BE2C (cell line): ENCODE measurements around the gene PITPNC1.

Source experiments
- DNase-seq: peaks from one replicate; pipeline ENCODE4 v3.0.0-alpha.2; 2020
- H3K27me3 ChIP-seq: fragments of 250-450 bp; sonication (Bioruptor Pico); 2 replicates; pipeline ENCODE4 v1.5.1; 2020; ENCODE audit warnings: mild to moderate bottlenecking
- H3K36me3 ChIP-seq: fragments of 250-450 bp; sonication (Bioruptor Pico); 2 replicates; pipeline ENCODE4 v1.5.1; 2020; ENCODE audit warnings: mild to moderate bottlenecking
- H3K4me1 ChIP-seq: fragments of 250-450 bp; sonication (Bioruptor Pico); 2 replicates; pipeline ENCODE4 v1.5.1; 2020
- H3K4me3 ChIP-seq: 2 replicates; pipeline ENCODE4 v1.5.1; 2011; ENCODE audit warnings: low read depth, low read length
- H3K9me3 ChIP-seq: fragments of 250-450 bp; sonication (Bioruptor Pico); 2 replicates; pipeline ENCODE4 v1.5.1; 2020
- TF ChIP-seq, protein P1 (sequence below): IDR thresholded peaks from 2 replicates; pipeline ENCODE4 v1.5.1; 2012; ENCODE audit warnings: mild to moderate bottlenecking, low read depth, low read length

The PITPNC1 gene

DNA sequence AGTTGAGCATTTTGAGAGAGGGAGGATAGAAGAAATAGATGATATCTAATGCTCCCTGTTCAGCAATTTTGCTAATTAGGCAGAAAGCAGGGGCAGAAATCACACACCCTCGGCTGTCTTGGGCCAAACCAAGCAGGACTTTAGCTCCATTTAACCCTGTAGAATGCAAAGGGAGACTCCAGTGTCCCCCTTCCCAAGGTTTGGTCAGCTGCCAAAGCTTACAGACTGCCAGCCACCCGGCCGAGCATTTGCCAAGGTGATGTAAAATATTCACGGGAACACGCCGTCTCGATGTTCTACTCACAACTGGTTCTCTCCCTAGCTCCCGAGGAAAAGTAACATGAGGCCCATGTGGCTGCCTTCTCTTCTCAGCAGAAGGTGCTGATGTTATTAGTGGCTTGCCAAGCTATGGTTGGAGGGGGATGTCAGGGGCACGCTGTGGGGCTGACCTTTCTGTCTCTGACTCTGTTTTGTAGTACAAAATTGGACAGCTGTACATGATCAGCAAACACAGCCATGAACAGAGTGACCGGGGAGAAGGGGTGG, 155.3 kb downstream of the PITPNC1 start:
- H3K4me3 ChIP-seq = no peak overlapping the region
- no peaks in the 10 kb centered on the region for H3K36me3 ChIP-seq
- H3K9me3 ChIP-seq = no peaks in the 10 kb centered on the region
- no peak for DNase-seq
- H3K27me3 ChIP-seq = no peaks in the 10 kb centered on the region
- peaks cover 23% of the 10 kb centered on the region for H3K4me1 ChIP-seq
- TF ChIP-seq, protein P1, sequence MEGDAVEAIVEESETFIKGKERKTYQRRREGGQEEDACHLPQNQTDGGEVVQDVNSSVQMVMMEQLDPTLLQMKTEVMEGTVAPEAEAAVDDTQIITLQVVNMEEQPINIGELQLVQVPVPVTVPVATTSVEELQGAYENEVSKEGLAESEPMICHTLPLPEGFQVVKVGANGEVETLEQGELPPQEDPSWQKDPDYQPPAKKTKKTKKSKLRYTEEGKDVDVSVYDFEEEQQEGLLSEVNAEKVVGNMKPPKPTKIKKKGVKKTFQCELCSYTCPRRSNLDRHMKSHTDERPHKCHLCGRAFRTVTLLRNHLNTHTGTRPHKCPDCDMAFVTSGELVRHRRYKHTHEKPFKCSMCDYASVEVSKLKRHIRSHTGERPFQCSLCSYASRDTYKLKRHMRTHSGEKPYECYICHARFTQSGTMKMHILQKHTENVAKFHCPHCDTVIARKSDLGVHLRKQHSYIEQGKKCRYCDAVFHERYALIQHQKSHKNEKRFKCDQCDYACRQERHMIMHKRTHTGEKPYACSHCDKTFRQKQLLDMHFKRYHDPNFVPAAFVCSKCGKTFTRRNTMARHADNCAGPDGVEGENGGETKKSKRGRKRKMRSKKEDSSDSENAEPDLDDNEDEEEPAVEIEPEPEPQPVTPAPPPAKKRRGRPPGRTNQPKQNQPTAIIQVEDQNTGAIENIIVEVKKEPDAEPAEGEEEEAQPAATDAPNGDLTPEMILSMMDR = no peak

DNA sequence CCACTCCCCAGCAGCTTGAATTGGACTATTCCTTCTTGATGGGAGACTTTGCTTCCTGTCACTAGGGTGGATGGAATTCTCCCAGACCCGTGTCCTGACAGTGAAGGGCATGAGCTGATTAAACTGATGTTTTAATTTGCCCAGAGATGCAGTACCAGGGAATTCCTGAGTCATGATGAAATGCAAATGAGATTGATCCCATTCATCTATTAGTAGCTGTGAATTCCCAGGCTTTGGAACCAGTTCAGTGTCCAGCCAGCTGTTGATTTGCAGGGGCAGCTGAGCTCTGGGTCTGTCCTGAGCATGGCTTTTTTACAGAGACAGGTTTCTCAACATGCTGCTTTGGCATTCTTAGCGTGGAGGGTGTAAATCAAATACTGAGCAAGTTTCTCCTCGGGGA, 157.9 kb downstream of the PITPNC1 start:
- TF ChIP-seq, protein P1 = no peak
- Histone ChIP-seq H3K4me3 (no peak overlapping the region), H3K4me1 (peaks cover 13% of the 10 kb centered on the region), H3K36me3 (no peaks in the 10 kb centered on the region), H3K27me3 (no peaks in the 10 kb centered on the region), H3K9me3 (no peaks in the 10 kb centered on the region)
- no peak for DNase-seq

DNA sequence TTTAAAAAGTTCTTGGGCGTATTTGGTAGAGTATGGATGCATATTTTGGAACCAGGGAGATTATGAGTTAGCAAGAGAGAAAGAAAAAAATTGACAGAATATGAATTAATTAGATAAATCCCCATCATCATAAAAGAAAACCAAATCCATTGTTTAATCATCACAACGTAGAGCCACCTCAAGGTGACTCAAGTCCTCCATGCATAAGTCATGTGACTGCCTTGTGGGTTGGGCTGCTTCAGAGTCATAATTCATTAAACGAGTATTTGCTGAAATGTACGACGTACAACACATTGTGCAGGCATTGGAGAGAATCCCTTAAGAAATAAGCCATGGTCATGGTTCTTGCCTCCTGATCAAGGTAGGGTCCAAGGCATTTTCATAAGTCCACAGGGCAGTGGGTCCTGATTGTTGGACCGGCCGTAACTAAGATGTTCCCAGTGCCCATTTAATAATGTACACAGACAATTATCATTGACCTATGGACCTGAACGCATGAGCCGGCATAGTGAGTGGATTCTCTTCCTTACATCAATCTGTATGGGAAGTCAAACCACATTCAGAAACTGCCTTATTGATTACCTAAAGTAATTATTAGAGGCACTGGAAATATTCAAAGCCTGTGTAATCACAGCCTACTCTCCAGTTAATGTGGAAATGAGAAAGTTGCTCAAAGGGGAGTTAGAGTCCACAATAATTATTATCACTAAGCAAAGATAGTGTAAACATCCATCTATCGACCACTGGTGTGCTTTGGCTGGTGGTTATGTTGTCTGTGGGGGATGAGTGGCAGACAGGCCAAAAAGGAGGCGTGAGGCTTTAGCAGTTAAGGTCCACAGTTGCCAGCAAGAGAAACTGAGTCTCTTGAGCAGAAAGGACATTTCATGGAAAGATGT, 165.4 kb downstream of the PITPNC1 start:
- no peak for DNase-seq
- Histone ChIP-seq H3K4me1 (no peaks in the 10 kb centered on the region), H3K9me3 (no peaks in the 10 kb centered on the region), H3K27me3 (no peaks in the 10 kb centered on the region), H3K4me3 (no peak overlapping the region), H3K36me3 (0 out of 2 replicates have a peak, but pooled peaks cover 2% of the 10 kb centered on the region)
- TF ChIP-seq, protein P1 = no peak

DNA sequence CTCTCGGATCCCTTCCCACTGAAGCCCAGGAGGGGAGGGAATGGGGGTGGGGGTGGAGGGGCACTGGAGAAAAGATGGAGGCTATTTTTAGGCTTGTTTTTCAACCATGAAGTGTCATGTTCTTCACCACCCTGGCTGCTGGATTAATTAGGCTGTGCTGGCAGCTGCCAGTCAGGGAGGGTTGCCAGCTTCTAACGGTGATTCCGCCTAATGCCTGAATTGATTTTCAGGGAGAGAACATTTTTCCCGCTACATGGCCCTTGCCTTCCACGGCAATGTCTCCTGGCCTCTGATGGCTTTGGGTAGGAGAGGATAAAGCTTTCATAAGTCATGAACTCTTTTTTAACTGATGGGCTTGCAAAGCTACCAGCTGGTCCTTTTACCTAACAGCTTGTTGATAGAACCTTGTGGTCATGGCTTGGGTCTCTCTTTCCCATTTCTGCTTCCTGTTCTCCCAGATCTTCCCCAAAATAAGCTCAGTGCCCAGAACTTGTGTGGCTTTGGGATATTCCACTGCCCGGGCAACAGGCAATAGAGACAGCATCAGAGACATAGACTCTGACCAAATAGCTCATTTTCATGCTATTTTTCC, 167.4 kb downstream of the PITPNC1 start:
- Histone ChIP-seq H3K9me3 (no peaks in the 10 kb centered on the region), H3K27me3 (no peaks in the 10 kb centered on the region), H3K36me3 (0 out of 2 replicates have a peak, but pooled peaks cover 2% of the 10 kb centered on the region), H3K4me1 (no peaks in the 10 kb centered on the region), H3K4me3 (no peak overlapping the region)
- TF ChIP-seq, protein P1 = no peak
- DNase-seq = no peak

DNA sequence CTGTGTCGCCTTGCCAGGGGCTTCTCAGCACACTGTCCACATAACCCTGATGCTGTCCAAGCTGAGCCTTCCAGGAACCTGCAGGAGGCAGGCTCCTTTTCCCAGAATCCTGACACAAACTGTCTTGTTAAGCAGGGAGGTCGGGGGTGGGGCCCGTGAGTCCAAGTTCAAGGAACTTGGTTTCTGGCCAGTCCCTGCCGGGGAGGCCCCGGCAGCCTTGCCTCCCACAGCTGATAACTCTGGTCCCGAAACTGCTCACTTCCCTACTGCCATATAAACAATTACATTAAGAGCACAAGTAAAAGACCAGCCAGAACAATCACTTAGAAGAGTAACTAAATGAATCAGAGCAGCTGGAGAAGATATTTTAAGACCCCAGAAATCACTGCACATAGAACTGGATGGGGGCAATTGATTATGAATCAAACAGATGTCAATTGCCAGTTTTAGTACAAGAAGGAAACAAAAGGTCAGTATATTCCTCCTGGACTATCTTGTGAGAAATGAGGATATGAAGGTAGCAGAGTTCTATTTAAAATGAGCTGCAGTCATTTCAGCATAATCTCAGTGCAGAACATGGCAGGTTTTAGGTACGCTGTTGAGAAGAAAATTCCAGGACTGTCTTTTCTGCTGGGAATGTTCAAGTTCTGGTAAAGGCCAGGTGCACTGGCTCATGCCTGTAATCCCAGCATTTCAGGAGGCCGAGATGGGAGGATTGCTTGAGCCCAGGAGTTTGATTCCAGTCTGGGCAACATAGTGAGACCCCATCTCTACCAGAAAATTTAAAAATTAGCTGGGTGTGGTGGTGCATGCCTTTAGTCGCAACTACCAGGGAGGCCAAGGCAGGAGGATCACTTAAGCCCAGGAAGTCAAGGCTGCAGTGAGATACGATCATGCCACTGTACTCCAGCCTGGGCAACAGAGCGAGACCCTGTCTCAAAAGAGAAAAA, 169.8 kb downstream of the PITPNC1 start:
- TF ChIP-seq, protein P1 = no peak
- Histone ChIP-seq H3K4me3 (no peak overlapping the region), H3K9me3 (no peaks in the 10 kb centered on the region), H3K4me1 (no peaks in the 10 kb centered on the region), H3K36me3 (no peaks in the 10 kb centered on the region), H3K27me3 (no peaks in the 10 kb centered on the region)
- peak; percentile 23 for DNase-seq
